NCI-H128 (cell line): Measurements from ENCODE around the gene SMARCE1.

ENCODE experiments used
- DNase-seq: peaks from one replicate; lab custom pipeline; 2025; ENCODE audit not compliant: unreplicated experiment; lab: John Stamatoyannopoulos, UW

The SMARCE1 gene

DNA sequence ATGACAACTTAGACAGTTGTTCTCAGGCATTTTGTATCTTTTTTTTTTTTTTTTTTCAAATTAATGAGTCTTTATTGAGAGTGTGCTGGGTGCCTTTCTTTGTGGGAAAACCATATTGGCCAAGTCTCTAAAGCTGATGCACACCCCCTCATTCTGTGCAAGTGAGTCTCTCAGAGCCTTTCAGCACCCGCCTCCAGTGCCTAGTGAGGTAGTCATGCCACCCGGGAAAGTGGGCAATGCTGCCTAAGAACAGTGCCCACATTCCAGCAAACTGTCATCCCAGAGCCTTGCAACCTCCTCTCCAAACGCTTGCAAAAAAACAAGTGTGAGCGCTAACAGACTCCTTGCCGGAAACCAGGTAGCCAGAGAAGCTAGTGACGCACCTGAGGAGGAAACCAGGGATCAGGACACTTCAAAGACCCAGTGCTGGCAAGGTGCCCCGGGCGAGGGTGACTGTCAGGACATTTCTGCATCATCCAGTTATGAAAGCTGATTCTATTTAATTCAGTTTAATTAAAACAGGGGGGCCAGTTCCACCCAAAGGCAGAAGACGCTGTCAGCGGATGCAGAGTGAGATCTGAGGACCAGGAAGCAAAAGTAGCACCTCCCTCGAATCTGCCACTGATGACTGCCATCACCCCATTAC is 34.9 kb downstream of the SMARCE1 start:
- no peak for DNase-seq

GRCh38 chr17:40611840-40612474 is 35.7 kb downstream of the SMARCE1 start:
- no peak for DNase-seq

DNA sequence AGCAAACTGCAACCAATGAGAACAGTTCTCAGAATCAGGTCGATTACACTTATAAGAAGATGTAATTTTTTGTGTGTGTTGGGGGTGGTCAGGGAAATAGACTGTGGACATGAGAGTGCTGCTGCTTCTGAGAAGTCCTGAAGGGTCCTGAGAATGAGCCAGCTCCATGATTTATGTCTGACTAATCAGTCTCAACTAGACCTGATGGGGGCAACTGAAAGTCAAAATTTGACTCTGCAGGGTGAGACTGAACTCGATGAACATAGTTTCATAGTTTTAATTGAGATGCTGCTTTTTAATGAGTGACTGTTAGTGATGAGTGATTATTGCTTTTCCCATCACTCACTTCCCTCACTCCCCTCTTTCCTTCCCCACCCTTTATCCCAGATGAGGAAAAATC is 37.3 kb downstream of the SMARCE1 start:
- DNase-seq, result no peak

DNA sequence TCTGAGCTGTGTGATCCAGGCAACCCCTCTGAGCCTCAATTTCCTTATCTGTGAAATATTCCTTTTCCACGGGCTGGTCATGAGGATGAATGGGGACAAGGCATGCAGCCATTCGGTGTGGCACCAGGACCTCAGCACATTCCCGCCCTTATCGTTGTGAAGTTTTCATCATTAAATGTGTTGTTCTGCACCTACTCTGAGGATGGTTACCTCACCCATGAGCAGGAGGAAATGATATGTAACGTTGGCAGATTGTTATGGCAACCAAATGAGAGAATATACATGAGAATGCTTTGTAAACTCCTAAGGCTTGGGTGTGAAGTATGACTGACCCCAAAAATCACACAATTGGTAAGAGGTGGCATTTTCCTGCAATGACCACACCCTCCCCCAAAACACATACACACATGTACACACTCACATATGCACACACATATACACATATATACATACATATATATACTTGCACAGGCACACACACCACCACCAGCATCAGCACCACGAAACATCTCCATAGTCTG is 39.5 kb downstream of the SMARCE1 start:
- no peak for DNase-seq

GRCh38 chr17:40607641-40608040 is 40.0 kb downstream of the SMARCE1 start:
- no peak for DNase-seq

- no peak for DNase-seq
Observed at GRCh38 chr17:40606548-40607353, 40.9 kb downstream of the SMARCE1 start.

- no peak for DNase-seq
Observed at GRCh38 chr17:40605306-40605705, 42.3 kb downstream of the SMARCE1 start.

DNA sequence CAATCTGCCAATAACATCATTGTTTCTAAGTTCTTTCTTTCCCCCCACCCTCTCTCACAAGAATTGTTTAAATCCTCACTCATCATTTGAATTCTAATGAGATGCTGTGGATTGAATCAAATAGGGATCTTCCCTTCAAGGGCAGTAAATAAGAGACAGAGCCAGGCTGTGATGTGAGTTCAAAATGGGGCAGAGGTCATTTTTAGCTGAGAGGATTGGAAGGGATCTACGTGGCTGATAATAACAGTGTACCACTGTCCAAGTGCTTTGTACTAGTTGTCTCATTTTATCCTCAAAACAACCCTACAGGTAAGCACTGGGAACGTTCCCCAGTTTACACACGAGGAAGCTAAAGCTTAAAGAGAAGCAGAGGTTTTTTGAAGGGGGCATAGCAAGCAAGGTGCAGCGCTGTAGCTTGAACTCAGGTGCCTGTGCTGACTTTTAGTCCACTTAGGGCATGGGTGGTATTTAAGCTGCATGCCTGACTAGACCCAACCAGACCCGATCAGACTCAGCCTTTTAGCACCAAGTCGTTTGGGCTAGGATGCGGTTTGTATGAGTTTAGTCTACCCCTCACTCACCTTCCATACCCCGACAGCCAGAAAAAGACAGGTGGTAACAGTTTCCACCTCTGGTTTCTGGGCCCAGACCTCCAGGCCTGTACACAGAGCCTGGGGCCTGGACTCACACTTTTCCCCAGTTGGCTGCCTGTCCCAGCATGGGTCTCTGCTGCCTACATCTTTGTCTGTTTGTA is 43.1 kb downstream of the SMARCE1 start:
- no peak for DNase-seq

DNA sequence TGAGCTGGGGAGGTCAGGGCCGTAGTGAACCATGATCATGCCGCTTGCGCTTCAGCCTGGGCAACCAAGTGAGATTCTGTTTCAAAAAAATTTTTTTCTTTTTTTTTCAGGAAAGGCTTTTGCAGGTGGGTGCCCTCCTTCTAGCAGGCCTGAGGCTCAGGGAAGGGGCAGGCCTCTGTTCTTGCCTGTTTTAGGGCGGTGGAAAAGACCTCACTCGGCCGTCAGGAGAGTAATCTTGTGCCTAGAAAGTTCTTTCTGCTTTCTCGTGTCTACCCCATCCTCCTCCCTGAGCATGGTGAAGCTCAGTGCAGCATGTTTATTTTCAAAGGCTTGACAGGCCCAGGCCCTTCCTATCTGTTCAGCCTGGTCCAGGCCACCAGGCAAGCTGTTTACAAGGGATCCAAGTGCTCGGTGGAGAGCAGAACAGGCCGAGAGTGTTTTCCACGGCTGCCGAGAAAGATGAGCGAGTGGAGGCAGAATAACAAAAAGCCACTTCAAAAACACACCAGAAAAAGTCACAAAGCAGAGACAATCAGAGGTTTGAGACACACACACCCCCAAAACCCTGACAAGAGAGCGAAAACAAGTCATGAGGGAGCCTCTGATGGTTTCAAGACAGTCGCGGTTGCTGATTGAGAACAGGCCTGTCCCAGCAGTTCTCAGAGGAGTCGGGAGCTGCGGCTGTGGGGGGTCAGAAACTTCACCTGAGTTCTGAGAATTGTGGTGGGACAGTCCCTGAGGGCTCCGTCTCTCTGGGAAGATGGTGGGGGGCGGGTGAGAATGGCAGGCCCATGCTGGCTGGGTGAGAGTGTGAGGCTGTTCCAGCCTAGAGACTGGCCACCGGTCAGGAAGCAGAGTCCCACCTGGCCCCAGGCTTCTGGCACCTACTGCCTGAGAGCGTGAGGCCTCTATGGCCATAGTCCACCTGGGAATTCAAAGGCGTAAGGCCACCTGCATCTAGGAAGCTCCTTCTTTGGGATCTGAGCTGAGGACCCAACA is 44.9 kb downstream of the SMARCE1 start:
- no peak for DNase-seq

DNA sequence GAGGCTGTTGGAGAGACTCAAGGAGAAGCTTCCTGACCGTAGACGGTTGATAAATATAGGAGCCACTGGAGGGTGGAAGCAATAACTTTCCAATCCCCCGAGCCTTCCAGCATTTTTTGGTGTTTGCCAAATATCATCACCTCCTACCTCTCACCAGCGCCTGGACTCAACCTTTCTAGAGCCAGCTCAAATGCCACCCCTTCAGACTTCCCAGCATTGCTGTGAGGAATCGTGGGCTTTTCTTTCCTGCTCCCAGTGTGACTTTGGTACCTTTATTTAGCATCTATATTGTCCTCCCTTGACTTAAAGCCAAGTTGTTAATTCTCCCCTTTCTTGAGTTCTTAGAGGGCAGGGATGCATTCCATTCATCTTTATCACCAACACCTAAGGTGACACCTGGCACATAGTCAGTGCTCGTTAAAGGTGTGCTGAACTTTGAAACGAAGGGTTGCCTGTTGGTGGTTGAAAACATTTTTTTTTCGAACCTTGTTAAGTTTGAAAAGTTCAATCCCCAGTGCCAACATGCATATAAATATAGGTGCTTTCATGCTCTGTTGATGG is 47.1 kb downstream of the SMARCE1 start:
- DNase-seq, result no peak

- no peak for DNase-seq
Observed at GRCh38 chr17:40599468-40599763, 48.2 kb downstream of the SMARCE1 start.

DNA sequence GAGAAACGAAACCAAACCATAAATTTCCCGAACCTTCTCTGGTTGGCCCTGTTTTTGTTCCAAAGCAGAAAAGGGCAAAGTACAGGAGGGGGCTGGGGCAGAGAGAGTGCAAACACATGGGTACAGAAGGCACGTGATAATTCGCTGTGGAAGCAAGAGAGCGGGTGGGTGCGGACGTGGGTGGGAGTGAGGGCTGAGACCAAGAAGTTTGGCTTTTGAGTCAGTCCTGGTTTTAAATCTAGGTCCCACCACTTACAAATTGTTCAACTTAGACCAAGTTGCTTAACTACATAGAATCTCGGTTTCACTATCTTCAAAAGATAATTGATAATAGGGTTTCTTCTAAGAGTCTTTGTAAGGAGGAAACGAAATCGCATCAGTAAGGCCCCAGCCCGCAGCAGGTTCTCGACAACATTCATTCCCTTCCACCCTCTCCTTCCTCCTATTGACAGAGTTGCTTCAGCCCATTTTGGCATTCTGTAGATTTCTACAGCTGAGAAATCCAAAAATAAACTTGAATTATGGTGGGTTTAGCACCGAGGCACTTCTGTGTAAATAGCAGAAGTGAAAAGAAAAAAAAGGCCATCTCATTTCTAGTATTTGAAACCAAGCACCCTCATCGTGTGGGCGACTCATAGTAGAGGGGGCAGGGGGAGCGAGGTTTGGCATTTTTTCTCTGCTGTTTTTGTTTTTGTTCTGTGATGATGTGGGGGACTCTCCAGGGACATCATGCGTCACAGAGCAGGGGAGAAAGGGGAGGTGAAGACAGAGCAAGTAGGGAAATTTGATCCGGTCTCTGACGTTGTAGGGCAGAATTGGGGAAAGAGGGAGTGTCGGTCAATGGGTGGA is 48.8 kb downstream of the SMARCE1 start:
- DNase-seq, result no peak

- no peak for DNase-seq
Observed at GRCh38 chr17:40598301-40598618, 49.4 kb downstream of the SMARCE1 start.

GRCh38 chr17:40597556-40598300 is 49.9 kb downstream of the SMARCE1 start:
- no peak for DNase-seq

DNA sequence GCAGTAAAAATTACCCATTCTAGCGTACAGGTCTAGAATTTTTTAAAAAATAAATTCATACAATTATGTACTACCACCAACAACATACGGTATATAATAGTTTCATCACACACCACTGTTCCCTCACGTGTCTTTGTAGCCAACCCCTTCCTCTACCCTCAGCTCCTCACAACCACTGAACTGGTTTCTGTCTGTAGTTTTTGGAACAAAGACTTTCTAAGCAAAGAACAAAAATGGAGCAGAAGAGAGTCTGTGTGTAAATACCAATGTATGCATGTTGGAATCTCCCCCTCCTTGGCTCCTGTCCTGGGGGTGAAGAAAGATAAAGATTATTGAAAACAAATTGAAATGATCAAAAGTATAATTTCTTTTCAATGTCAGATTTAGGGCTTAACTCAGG is 50.5 kb downstream of the SMARCE1 start:
- no peak for DNase-seq

DNA sequence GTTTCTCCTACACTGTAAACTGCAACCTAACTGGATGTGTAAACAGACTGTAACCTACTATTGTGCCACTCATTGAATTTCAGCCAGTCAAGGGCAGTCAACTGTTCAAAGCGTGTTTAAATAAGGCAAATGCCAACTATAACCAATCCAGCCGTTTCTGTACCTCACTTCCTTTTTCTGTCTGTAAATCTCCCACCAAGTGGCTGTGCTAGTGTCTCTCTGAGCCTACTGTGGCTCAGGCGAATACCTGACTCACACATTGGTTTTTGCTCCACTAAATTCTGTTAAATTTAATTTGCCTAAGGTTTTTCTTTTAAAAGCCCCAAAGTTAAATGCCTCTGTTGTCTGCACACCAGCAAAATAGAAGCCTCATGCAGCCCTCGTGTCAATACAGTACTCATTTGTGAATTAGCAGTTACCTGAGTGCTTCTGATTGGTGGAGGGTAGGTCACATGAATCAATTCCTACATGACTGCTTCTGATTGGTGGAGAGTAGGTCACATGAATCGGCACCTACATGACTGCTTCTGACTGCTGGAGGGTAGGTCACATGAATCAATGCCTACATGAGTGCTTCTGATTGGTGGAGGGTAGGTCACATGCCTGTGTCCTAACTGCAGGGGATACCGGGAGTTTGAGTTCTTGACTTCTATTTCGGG is 51.2 kb downstream of the SMARCE1 start:
- no peak for DNase-seq

DNA sequence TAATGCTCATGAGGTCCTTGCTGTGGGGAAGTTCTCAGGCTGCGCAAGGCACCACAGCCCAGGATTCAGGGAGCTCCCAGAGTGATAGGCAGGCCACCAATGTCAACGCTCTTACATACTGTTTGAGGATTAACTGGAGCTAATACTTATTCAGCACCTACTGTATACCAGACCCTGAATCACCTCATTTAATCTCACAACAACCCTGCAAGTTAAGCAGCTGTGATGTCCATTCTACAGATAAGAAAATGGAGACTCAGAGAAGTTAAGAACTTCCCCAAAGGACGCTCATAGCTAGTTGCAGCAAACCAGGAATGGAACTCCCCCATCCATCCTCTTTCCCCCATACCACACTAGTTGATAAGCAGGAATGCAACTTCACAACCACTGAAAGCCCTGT is 56.9 kb downstream of the SMARCE1 start:
- DNase-seq, result no peak

GRCh38 chr17:40588552-40588951 is 59.1 kb downstream of the SMARCE1 start:
- no peak for DNase-seq
